Measurements from ENCODE around the gene UVRAG. TPM values are rescaled to one million over a fixed set of nuclear protein-coding genes. Genes with fewer than 3 reads are reported as not detected.

UVRAG gene
- total RNA-seq, 1 experiment from 2014 or later: 31.3 TPM

DNA sequence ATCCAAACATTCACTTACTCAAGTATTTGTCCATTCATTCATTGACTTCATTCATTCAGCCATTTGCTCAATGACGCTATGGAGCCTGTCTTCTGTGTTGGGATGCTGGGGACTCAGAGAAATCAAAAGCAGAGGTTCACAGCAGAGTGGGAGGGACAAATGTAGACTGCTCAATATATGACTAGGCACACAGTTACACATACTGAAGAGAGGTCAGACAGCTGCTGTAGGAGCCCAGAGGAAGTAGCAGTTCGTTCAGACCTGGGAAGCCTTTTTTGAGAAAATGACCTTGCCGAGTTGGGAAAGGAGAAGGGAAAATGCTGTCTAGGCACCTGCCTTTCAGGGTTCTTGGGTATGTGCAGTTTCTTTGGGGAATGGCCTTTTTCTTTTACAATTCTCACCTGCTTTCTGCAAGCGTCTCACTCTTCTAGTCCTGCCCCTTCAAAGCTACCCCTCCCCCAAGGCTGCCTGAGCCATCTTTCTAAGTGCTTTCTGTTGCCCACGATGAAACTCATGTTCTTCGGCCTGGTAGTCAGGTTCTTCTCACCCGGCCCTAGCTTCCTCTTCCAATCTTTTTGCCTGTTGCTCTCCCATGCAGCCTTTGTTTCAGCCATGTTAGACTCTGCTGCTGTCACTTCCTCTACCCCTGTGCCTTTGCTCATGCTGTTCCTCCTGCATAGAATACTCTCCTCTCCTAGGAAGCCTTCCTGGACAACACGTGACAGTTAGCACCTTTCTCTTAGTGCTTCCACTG, 4.2 kb upstream of the UVRAG start:
- Histone ChIP-seq H3K9me3 (no peaks in the 10 kb centered on the region), H3K27me3 (replicated peaks; ENCODE audit: control insufficient read depth, insufficient read depth, low read length) (no peaks in the 10 kb centered on the region), H3K36me3 (ENCODE audit: control insufficient read depth, insufficient read depth, low read length) (no peaks in the 10 kb centered on the region), H3K4me1 (peaks cover 10% of the 10 kb centered on the region; the same call in 1 of the 2 replicates), H3K4me3 (ENCODE audit: low read depth, low read length) (no peak overlapping the region)
- no TSS peak for BruUV-seq (replicated peaks)
- TF ChIP-seq, protein P1, sequence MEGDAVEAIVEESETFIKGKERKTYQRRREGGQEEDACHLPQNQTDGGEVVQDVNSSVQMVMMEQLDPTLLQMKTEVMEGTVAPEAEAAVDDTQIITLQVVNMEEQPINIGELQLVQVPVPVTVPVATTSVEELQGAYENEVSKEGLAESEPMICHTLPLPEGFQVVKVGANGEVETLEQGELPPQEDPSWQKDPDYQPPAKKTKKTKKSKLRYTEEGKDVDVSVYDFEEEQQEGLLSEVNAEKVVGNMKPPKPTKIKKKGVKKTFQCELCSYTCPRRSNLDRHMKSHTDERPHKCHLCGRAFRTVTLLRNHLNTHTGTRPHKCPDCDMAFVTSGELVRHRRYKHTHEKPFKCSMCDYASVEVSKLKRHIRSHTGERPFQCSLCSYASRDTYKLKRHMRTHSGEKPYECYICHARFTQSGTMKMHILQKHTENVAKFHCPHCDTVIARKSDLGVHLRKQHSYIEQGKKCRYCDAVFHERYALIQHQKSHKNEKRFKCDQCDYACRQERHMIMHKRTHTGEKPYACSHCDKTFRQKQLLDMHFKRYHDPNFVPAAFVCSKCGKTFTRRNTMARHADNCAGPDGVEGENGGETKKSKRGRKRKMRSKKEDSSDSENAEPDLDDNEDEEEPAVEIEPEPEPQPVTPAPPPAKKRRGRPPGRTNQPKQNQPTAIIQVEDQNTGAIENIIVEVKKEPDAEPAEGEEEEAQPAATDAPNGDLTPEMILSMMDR (IDR thresholded peaks at IDR 0.05; ENCODE audit: insufficient read depth in 1 of 2, low read depth in 1 of 2, low read length in 1 of 2, severe bottlenecking in 1 of 2, unreplicated experiment in 1 of 2): no peak
- peak in 1 of 2 experiments; percentile 18 for DNase-seq
- no peaks in the 10 kb centered on the region for H3K27me3 Mint-ChIP-seq (ENCODE audit: insufficient read depth, unreplicated experiment)
- no peak overlapping the region for H3K27ac Mint-ChIP-seq (ENCODE audit: unreplicated experiment)
- H3K4me3 Mint-ChIP-seq (ENCODE audit: unreplicated experiment): no peak overlapping the region
- POLR2A ChIA-PET: interaction anchor here (0.6 kb wide), 1 partner anchor 15 kb away, joined by 5 read pairs; no protein-coding TSS in a partner anchor
- intact Hi-C loops (cut with micrococcal nuclease; ENCODE audit: unreplicated experiment): no loop called here
- H3K4me1 Mint-ChIP-seq (ENCODE audit: low read depth, unreplicated experiment): peaks cover 8% of the 10 kb centered on the region
- CTCF ChIA-PET: no interaction called here
- H3K36me3 Mint-ChIP-seq (ENCODE audit: insufficient read depth, unreplicated experiment): no peaks in the 10 kb centered on the region
- no peaks in the 10 kb centered on the region for H3K9me3 Mint-ChIP-seq (ENCODE audit: unreplicated experiment)

DNA sequence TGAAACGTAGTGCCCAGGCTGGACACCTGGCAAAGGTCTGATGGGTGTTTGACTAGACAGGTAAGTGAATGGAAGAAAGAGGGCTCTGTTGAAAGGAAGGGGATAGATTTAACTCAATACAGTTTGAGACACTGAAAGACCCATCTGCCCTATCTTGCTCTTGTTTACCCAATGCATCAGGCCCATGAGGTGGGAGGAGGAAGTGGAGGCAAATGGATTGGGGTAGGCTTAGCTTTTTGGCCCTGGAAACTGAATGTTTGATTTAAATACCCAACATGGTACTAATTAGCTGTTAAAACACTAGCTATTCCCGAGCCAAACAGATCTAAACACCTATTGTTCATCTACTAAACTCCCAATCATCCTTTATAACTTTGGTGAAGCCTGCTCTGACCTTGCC, 3.5 kb upstream of the UVRAG start:
- TF ChIP-seq, protein P1 (IDR thresholded peaks at IDR 0.05; ENCODE audit: insufficient read depth in 1 of 2, low read depth in 1 of 2, low read length in 1 of 2, severe bottlenecking in 1 of 2, unreplicated experiment in 1 of 2): no peak
- Mint-ChIP-seq H3K4me1 (ENCODE audit: low read depth, unreplicated experiment) (peaks cover 8% of the 10 kb centered on the region), H3K36me3 (ENCODE audit: insufficient read depth, unreplicated experiment) (no peaks in the 10 kb centered on the region), H3K4me3 (ENCODE audit: unreplicated experiment) (no peak overlapping the region), H3K27ac (ENCODE audit: unreplicated experiment) (no peak overlapping the region), H3K9me3 (ENCODE audit: unreplicated experiment) (no peaks in the 10 kb centered on the region), H3K27me3 (ENCODE audit: insufficient read depth, unreplicated experiment) (no peaks in the 10 kb centered on the region)
- ChIA-PET CTCF (no interaction called here), POLR2A (no interaction called here)
- peaks cover 10% of the 10 kb centered on the region for H3K4me1 ChIP-seq
- DNase-seq: no peak
- intact Hi-C loops (cut with micrococcal nuclease; ENCODE audit: unreplicated experiment): no loop called here
- H3K9me3 ChIP-seq: no peaks in the 10 kb centered on the region
- no TSS peak for BruUV-seq (replicated peaks)
- no peak overlapping the region for H3K4me3 ChIP-seq (ENCODE audit: low read depth, low read length)
- H3K36me3 ChIP-seq (ENCODE audit: control insufficient read depth, insufficient read depth, low read length): no peaks in the 10 kb centered on the region
- H3K27me3 ChIP-seq (replicated peaks; ENCODE audit: control insufficient read depth, insufficient read depth, low read length): no peaks in the 10 kb centered on the region

DNA sequence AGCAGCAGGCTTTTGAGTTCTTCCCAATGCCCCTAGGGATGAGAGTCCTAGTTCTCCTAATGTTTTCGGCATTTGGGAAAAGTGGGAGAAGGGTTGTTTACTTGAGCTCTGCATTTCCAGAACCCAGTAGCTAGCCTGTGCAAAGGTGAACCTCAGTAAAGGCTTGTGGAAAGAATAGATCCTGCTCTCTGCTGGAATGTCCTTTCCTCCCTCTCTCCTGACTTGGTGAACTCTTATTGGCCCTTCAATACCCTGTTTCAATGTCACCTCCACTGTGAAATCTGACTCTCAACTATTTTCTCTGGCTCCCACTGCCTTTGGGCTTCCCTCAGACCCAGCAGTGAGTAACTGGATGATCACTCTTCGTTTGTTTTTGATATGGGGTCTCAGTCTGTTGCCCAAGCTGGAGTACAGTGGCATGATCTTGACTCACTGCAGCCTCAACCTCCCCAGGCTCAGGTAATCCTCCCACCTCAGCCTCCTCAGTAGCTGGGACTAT, 2.4 kb upstream of the UVRAG start:
- H3K9me3 Mint-ChIP-seq (ENCODE audit: unreplicated experiment): no peaks in the 10 kb centered on the region
- no peaks in the 10 kb centered on the region for H3K27me3 Mint-ChIP-seq (ENCODE audit: insufficient read depth, unreplicated experiment)
- no peaks in the 10 kb centered on the region for H3K36me3 ChIP-seq (ENCODE audit: control insufficient read depth, insufficient read depth, low read length)
- BruUV-seq (replicated peaks): no TSS peak
- no peaks in the 10 kb centered on the region for H3K27me3 ChIP-seq (replicated peaks; ENCODE audit: control insufficient read depth, insufficient read depth, low read length)
- ChIA-PET CTCF (interaction anchor here (0.6 kb wide), 1 partner anchor 9 kb away, joined by 3 read pairs; no protein-coding TSS in a partner anchor), POLR2A (no interaction called here)
- intact Hi-C loops (cut with micrococcal nuclease; ENCODE audit: unreplicated experiment): no loop called here
- peaks cover 8% of the 10 kb centered on the region for H3K4me1 Mint-ChIP-seq (ENCODE audit: low read depth, unreplicated experiment)
- peaks cover 10% of the 10 kb centered on the region for H3K4me1 ChIP-seq
- no peaks in the 10 kb centered on the region for H3K9me3 ChIP-seq
- DNase-seq: peak in 1 of 2 experiments; percentile 25
- no peak overlapping the region for H3K4me3 Mint-ChIP-seq (ENCODE audit: unreplicated experiment)
- no peak overlapping the region for H3K27ac Mint-ChIP-seq (ENCODE audit: unreplicated experiment)
- no peaks in the 10 kb centered on the region for H3K36me3 Mint-ChIP-seq (ENCODE audit: insufficient read depth, unreplicated experiment)
- H3K4me3 ChIP-seq (ENCODE audit: low read depth, low read length): no peak overlapping the region
- TF ChIP-seq, protein P1 (IDR thresholded peaks at IDR 0.05; ENCODE audit: insufficient read depth in 1 of 2, low read depth in 1 of 2, low read length in 1 of 2, severe bottlenecking in 1 of 2, unreplicated experiment in 1 of 2): no peak

All from Caco-2 (cell line).